Stimulated activated naive CD8-positive, alpha-beta T cell treated with anti-CD3 and anti-CD28 coated beads, Interleukin-15, Interleukin-2, amounts not matched to agents 100 ng/mL and 50 ng/mL, for 24 hours (primary cell): ENCODE results near the gene FGFR2.
"Not testable (repeated sequence)": the region's sequence is repeated elsewhere in the genome, so short reads cannot be mapped to it uniquely, and the experiment has no call there.

Experiments
- H3K27ac Mint-ChIP-seq: one replicate; pipeline ENCODE4 v1.8.0; 2021; ENCODE audit warnings: mild to moderate bottlenecking, mixed read lengths
- H3K27me3 Mint-ChIP-seq: one replicate; pipeline ENCODE4 v1.8.0; 2021; ENCODE audit warnings: mixed read lengths
- H3K36me3 Mint-ChIP-seq: one replicate; pipeline ENCODE4 v1.8.0; 2021; ENCODE audit warnings: low read depth, mixed read lengths
- H3K4me1 Mint-ChIP-seq: one replicate; pipeline ENCODE4 v1.8.0; 2021; ENCODE audit warnings: low read depth, mixed read lengths
- H3K4me3 Mint-ChIP-seq: one replicate; pipeline ENCODE4 v1.8.0; 2021; ENCODE audit warnings: mild to moderate bottlenecking, mixed read lengths
- H3K9me3 Mint-ChIP-seq: one replicate; pipeline ENCODE4 v1.8.0; 2021; ENCODE audit warnings: mixed read lengths

Gene FGFR2

GRCh38 chr10:121558238-121558637 lies 40.0 kb downstream of the FGFR2 start:
- Mint-ChIP-seq H3K36me3 (no peaks in the 10 kb centered on the region), H3K27me3 (no peaks in the 10 kb centered on the region), H3K4me3 (no peak overlapping the region), H3K27ac (no peak overlapping the region), H3K4me1 (no peaks in the 10 kb centered on the region), H3K9me3 (no peaks in the 10 kb centered on the region)

DNA sequence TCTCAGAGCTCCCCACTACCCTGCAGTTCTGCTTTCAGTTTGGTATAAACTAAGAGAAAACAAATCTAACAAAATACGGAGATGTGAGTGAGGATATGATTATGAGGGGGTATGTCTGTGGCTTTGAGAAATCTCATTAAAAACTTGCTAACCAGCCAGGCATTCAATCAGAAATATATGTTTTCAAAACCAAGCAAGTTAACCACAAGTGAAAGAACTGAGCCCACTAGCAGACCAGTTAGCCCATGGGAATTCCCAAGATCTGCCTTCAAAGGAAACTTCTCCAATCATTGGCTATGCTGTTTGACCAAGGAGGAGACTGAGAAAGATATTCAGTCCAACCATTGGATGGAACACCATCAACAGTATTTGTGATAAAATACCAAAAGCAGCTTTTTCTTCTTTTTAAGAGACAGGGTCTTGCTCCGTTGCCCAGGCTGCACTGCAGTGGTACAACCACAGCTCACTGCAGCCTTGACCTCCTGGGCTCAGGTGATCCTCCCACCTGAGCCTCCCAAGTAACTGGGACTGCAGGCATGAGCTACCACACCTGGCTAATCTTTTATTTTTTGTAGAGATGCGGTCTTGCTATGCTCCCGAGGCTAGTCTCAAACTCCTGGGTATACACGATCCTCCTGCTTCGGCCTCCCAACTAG lies 41.2 kb downstream of the FGFR2 start:
- Mint-ChIP-seq H3K36me3 (no peaks in the 10 kb centered on the region), H3K27ac (no peak overlapping the region), H3K4me1 (no peaks in the 10 kb centered on the region), H3K27me3 (no peaks in the 10 kb centered on the region), H3K9me3 (no peaks in the 10 kb centered on the region), H3K4me3 (no peak overlapping the region)

- no peak overlapping the region for H3K27ac Mint-ChIP-seq
- no peak overlapping the region for H3K4me3 Mint-ChIP-seq
- H3K9me3 Mint-ChIP-seq = no peaks in the 10 kb centered on the region
- H3K27me3 Mint-ChIP-seq = no peaks in the 10 kb centered on the region
- no peaks in the 10 kb centered on the region for H3K4me1 Mint-ChIP-seq
- H3K36me3 Mint-ChIP-seq = no peaks in the 10 kb centered on the region
These were observed 41.8 kb downstream of the FGFR2 start for GRCh38 chr10:121556455-121556854.

GRCh38 chr10:121554916-121555315 lies 43.3 kb downstream of the FGFR2 start:
- not testable (repeated sequence) for H3K9me3 Mint-ChIP-seq, H3K36me3 Mint-ChIP-seq

DNA sequence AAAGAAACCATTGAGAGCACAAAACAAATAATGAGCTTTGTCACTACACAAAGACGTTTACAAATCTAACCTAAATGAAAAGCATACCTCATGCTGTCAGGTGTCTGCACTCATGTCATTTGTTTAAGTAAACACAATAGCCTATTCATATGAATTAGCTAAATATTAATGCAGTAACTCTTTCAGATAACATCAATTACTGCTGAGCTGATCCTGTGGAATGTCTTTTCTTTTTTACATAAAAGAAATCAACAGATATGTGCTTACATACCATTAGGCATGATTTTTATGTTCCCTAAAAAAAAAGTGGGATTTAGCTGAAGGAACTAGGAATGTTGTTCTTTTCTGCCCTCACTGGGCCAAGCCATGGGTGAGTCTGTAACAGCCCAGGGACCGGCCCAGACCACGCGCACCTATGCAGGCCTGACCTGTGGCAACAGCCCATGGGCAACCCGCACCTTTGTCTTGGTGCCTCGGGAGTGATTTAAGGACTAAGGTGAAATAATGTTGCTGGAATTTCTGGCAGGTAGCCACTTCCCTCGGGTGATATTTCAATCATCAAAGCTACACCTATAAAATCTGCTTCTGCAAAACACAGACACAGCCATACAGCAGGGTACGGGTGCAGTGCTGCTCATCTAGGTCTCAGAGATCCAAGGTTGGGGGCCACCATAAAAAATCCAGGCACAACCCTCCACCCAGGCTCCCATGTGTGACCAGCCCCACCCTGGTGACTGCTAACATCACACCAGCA lies 44.6 kb downstream of the FGFR2 start:
- no peak overlapping the region for H3K4me3 Mint-ChIP-seq

More at GRCh38 chr10:121554916-121555315, 43.3 kb downstream of the FGFR2 start:
- not testable (repeated sequence) for H3K4me1 Mint-ChIP-seq, H3K27ac Mint-ChIP-seq, H3K4me3 Mint-ChIP-seq, H3K27me3 Mint-ChIP-seq

DNA sequence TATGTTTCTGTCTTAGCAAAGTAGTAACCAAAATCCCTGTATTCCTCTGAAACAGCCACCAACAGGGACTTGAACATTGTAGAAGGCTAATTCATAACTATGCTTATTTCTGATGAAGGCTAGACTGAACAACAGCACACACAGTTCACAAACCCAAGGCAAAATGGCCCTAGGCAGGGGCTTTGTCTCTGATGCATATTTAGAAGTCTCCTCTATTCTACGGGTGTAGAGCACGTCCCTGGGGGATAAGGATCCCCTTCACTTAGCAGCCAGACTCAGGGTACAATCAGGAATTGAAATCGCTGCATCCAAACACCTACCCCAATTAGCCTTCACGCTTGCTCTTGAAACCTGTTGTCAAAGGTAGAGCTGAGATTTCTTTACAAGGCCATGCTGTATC lies 45.5 kb downstream of the FGFR2 start:
- Mint-ChIP-seq H3K27ac (no peak overlapping the region), H3K9me3 (no peaks in the 10 kb centered on the region), H3K27me3 (no peaks in the 10 kb centered on the region), H3K36me3 (no peaks in the 10 kb centered on the region), H3K4me1 (no peaks in the 10 kb centered on the region), H3K4me3 (no peak overlapping the region)

More for the DNA sequence above, 44.6 kb downstream of the FGFR2 start:
- no peaks in the 10 kb centered on the region for H3K9me3 Mint-ChIP-seq
- no peak overlapping the region for H3K27ac Mint-ChIP-seq
- H3K27me3 Mint-ChIP-seq = no peaks in the 10 kb centered on the region
- H3K4me1 Mint-ChIP-seq = no peaks in the 10 kb centered on the region
- H3K36me3 Mint-ChIP-seq = no peaks in the 10 kb centered on the region

- no peak overlapping the region for H3K4me3 Mint-ChIP-seq
These were observed 46.9 kb downstream of the FGFR2 start for GRCh38 chr10:121551210-121551885.

GRCh38 chr10:121544301-121544869 lies 53.9 kb downstream of the FGFR2 start:
- no peak overlapping the region for H3K4me3 Mint-ChIP-seq
- no peaks in the 10 kb centered on the region for H3K4me1 Mint-ChIP-seq
- no peaks in the 10 kb centered on the region for H3K36me3 Mint-ChIP-seq

More at GRCh38 chr10:121551210-121551885, 46.9 kb downstream of the FGFR2 start:
- H3K4me1 Mint-ChIP-seq = no peaks in the 10 kb centered on the region
- H3K27ac Mint-ChIP-seq = no peak overlapping the region
- H3K27me3 Mint-ChIP-seq = no peaks in the 10 kb centered on the region
- no peaks in the 10 kb centered on the region for H3K36me3 Mint-ChIP-seq
- no peaks in the 10 kb centered on the region for H3K9me3 Mint-ChIP-seq

GRCh38 chr10:121543545-121543944 lies 54.7 kb downstream of the FGFR2 start:
- no peaks in the 10 kb centered on the region for H3K36me3 Mint-ChIP-seq
- H3K27me3 Mint-ChIP-seq = no peaks in the 10 kb centered on the region
- H3K27ac Mint-ChIP-seq = no peak overlapping the region
- H3K4me1 Mint-ChIP-seq = no peaks in the 10 kb centered on the region
- no peak overlapping the region for H3K4me3 Mint-ChIP-seq
- H3K9me3 Mint-ChIP-seq = peaks cover 4% of the 10 kb centered on the region

More at GRCh38 chr10:121544301-121544869, 53.9 kb downstream of the FGFR2 start:
- no peak overlapping the region for H3K27ac Mint-ChIP-seq
- H3K9me3 Mint-ChIP-seq = peaks cover 4% of the 10 kb centered on the region
- no peaks in the 10 kb centered on the region for H3K27me3 Mint-ChIP-seq

GRCh38 chr10:121541450-121542120 lies 56.7 kb downstream of the FGFR2 start:
- H3K27ac Mint-ChIP-seq = no peak overlapping the region
- H3K9me3 Mint-ChIP-seq = peaks cover 4% of the 10 kb centered on the region
- H3K36me3 Mint-ChIP-seq = no peaks in the 10 kb centered on the region
- H3K27me3 Mint-ChIP-seq = peaks cover 3% of the 10 kb centered on the region
- no peak overlapping the region for H3K4me3 Mint-ChIP-seq
- no peaks in the 10 kb centered on the region for H3K4me1 Mint-ChIP-seq

DNA sequence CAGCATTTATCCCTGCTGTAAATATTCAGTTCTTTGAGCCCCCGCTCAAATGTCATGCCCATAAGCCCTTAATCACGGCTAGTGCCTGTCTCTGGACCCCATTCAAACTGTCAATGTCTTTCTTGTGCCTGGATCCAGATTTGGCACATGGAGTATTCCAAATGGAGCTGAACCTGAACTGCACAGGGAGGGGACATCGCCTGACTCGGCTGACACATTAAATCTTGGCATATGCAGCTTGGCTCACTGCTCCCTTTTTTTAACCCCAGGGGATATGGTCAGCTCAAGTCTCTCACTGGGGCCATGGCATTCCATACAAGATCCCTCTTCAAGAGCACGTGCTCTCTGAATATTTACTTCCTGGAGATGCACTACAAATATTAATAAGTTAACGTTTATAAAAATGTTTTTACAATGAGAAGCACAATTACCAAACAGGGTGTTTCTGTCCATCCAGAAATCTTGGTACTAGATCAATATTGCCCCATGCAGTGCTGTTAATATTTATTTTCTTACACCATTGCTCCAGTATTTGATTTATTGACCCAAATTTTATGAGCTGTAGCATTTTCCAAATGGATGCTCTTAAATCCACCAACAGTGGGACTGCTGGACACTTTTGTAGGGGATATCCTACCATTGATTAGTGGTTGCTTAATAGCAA lies 57.4 kb downstream of the FGFR2 start:
- Mint-ChIP-seq H3K27ac (no peak overlapping the region), H3K4me3 (no peak overlapping the region), H3K36me3 (no peaks in the 10 kb centered on the region), H3K27me3 (peaks cover 3% of the 10 kb centered on the region), H3K4me1 (no peaks in the 10 kb centered on the region), H3K9me3 (peaks cover 4% of the 10 kb centered on the region)

GRCh38 chr10:121539786-121540185 lies 58.5 kb downstream of the FGFR2 start:
- H3K27me3 Mint-ChIP-seq = peaks cover 3% of the 10 kb centered on the region
- no peak overlapping the region for H3K4me3 Mint-ChIP-seq
- no peaks in the 10 kb centered on the region for H3K4me1 Mint-ChIP-seq
- H3K9me3 Mint-ChIP-seq = peaks cover 4% of the 10 kb centered on the region
- no peak overlapping the region for H3K27ac Mint-ChIP-seq
- H3K36me3 Mint-ChIP-seq = no peaks in the 10 kb centered on the region

GRCh38 chr10:121536310-121536913 lies 61.8 kb downstream of the FGFR2 start:
- Mint-ChIP-seq H3K27ac (no peak overlapping the region), H3K27me3 (peaks cover 3% of the 10 kb centered on the region), H3K36me3 (no peaks in the 10 kb centered on the region), H3K9me3 (no peaks in the 10 kb centered on the region), H3K4me3 (no peak overlapping the region), H3K4me1 (no peaks in the 10 kb centered on the region)

DNA sequence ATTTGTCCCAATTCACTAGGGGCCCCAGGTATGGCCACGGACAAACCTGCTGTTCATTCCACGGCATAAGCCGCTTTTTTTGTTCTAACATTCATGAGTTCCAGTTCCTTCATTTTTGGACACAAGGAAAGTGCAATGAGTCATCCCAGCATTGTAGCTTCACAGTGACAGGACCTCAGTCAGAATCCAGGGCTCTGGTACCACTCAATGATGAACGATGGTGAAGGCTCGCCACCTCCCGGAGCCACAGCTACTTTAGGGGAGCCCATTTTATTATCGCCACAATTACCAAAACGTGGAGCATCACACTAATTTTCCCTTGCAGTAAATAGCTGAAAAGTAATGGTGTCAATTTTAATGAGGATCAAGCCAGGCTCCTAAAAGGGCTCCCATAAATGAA lies 62.9 kb downstream of the FGFR2 start:
- no peak overlapping the region for H3K4me3 Mint-ChIP-seq

More for the DNA sequence above, 62.9 kb downstream of the FGFR2 start:
- H3K27me3 Mint-ChIP-seq = peaks cover 3% of the 10 kb centered on the region
- no peaks in the 10 kb centered on the region for H3K4me1 Mint-ChIP-seq
- H3K27ac Mint-ChIP-seq = no peak overlapping the region
- H3K36me3 Mint-ChIP-seq = no peaks in the 10 kb centered on the region
- H3K9me3 Mint-ChIP-seq = no peaks in the 10 kb centered on the region
